Astrocyte of the spinal cord (primary cell): ENCODE data around the gene DUSP16.

Experiments used
- DNase-seq: peaks from one replicate; pipeline ENCODE4 v3.0.0; 2011; ENCODE audit warnings: low read depth, low spot score
- H3K4me3 ChIP-seq: 2 replicates; pipeline ENCODE4 v1.5.1; 2011; ENCODE audit warnings: low read depth, mild to moderate bottlenecking, low read length, moderate library complexity
- in situ Hi-C: cut with HindIII; loops from 2 replicates; pipeline ENCODE4 v1.10.0; 2017; ENCODE audit warnings: low sequenced_read_pairs
- TF ChIP-seq, protein P1 (sequence below): IDR thresholded peaks from 2 replicates; pipeline ENCODE4 v1.5.1; 2012; ENCODE audit warnings: low read depth, mild to moderate bottlenecking, low read length, inconsistent platforms

DUSP16 gene

DNA sequence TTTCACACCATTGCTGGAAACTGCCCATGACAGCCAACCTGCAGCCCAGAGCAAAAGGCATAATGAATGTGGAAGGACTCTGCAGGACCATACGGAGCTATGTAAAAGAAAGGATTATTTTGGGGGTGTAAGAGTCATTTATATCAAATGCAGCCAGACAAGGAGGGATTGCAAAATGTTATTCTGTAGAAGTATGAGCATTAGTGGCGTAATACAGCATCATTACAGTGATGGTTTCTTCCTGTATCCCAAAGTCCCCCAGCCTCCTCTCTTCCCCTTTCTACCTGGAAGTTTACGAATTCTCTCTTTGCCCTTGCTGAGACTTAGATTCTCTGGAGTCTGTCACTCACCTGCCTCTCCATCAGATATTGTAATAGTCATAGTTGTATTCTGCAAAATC, 115.9 kb downstream of the DUSP16 start:
- no peak overlapping the region for H3K4me3 ChIP-seq
- DNase-seq, result no peak
- TF ChIP-seq, protein P1, sequence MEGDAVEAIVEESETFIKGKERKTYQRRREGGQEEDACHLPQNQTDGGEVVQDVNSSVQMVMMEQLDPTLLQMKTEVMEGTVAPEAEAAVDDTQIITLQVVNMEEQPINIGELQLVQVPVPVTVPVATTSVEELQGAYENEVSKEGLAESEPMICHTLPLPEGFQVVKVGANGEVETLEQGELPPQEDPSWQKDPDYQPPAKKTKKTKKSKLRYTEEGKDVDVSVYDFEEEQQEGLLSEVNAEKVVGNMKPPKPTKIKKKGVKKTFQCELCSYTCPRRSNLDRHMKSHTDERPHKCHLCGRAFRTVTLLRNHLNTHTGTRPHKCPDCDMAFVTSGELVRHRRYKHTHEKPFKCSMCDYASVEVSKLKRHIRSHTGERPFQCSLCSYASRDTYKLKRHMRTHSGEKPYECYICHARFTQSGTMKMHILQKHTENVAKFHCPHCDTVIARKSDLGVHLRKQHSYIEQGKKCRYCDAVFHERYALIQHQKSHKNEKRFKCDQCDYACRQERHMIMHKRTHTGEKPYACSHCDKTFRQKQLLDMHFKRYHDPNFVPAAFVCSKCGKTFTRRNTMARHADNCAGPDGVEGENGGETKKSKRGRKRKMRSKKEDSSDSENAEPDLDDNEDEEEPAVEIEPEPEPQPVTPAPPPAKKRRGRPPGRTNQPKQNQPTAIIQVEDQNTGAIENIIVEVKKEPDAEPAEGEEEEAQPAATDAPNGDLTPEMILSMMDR, result no peak
- in situ Hi-C loops, result no loop called here

DNA sequence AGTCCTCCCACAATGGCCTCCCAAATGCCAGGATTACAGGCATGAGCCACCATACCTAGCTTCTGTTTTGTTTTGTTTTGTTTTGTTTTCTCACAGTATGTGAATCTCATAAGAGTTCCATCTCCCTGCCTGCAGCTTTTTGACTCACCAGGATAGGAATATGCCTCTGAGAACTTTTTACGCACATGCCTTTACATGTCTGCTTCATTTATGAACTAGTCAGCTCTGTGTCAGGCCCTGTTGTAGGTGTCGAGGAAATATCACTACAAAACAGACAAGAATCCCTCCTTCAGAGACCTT, 116.8 kb downstream of the DUSP16 start:
- TF ChIP-seq, protein P1, result no peak
- in situ Hi-C loops, result no loop called here
- H3K4me3 ChIP-seq, result no peak overlapping the region
- no peak for DNase-seq

DNA sequence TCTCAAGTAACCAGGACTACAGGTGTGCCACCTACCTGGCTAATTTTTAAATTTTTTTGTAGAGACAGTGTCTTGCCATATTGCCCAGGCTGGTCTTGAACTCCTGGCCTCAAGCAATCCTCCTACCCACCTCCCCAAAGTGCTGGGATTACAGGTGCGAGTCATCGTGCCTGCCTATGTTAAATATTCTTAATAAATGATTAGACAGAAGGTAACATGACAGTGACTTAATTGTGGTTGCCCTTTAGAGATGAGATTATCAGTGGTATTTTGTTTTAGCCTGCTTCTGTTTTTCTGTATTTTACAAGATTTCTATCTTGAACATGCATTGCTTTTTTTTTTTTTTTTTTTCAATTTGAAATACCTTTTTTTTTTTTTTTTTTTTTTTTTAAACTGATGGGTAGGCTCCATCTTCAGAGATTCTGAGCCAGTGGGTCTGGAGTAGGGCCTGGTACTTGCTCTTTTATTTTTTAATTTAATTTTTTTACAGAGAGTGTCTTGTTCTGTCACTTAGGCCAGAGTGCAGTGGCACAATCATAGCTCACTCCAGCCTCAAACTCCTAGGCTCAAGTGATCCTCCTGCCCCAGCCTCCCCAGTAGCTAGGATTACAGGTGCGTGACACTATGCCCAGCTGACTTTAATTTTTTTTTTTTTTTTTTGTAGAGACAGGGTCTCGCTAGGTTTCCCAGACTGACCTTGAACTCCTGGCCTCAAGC, 117.3 kb downstream of the DUSP16 start:
- TF ChIP-seq, protein P1, result no peak
- no peak for DNase-seq
- no peak overlapping the region for H3K4me3 ChIP-seq
- in situ Hi-C loops, result no loop called here

DNA sequence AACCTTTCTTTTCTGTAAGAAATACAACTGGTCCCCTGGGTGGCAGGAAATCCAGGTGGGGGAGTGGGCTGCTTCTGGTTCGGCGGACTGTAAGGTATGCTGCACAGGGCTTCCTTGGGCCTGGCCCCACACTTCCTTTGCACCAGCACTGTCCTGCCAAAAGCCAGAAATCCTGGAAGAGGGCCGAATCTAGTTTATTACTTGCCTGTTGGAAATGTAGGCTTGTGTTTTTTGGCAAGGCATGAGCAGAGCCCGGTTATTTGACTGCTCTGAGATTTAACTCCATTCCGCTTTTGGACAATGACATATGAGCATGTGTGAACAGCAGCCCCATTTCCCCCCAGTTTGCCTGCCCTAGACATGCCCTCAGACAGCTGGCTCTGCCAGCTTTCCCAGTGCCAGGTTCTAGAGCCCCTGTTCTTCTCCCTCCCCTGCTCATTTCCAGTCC, 119.2 kb downstream of the DUSP16 start:
- TF ChIP-seq, protein P1, result no peak
- in situ Hi-C loops, result no loop called here
- peak; percentile 36 for DNase-seq
- no peak overlapping the region for H3K4me3 ChIP-seq

DNA sequence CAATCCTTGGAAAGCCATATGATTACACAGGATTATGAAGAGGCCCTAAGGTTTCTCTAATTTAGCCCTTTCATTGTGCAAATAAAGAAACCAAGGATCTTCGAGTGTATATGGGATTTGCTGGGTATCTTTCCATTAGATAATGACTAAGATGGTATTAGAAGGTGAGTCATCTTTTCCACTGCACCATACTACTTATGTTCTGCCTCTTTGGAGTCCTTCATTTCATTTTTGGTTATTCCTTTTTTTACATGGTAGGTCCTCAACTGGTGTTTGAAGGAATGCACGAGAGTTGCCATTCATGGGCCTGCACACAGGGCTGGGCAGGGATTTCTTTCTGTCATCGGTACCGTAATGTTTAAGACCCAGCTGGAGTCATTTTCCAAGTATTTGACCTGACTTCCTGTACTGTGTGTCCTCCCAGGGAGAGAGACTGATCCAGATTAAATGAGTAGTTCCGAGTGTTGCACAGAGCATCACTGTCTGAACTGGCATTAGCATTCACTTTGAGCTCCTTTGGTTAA, 120.1 kb downstream of the DUSP16 start:
- DNase-seq, result peak; percentile 77
- in situ Hi-C loops, result no loop called here

DNA sequence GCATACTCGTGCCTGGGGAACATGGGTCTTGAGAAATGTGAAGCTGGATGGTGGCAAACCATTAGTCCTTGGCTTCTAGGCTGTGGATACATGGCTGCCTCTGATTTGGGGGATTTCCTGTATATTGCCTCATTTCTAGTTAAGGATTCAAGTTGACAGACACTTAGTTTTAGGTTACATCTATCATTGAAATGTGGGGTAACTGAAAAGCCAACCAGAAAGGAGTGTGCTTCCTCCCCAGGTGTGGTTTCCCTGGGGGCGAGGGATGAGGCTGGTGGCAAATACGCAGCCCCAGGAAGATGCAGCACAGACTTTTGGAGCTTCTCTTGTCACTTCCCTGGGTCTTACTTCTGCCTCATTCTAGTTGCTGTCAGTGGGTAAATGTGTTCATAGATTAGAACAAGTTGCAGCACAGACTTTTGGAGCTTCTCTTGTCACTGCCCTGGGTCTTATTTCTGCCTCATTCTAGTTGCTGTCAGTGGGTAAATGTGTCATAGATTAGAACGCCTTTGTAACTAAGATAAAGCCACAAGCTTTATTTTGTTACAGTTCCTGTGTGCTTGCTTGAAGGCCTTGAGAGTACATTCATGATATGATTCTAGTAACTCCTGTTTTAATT, 120.7 kb downstream of the DUSP16 start:
- no peak overlapping the region for H3K4me3 ChIP-seq
- in situ Hi-C loops, result no loop called here
- peak; percentile 5 for DNase-seq

More for the DNA sequence above, 120.1 kb downstream of the DUSP16 start:
- TF ChIP-seq, protein P1, result no peak
- no peak overlapping the region for H3K4me3 ChIP-seq

More for the DNA sequence above, 120.7 kb downstream of the DUSP16 start:
- TF ChIP-seq, protein P1, result no peak
